Panc1 (cell line): ENCODE data around the gene ECHS1.

Source experiments
- CTCF ChIP-seq: fragments of 450-650 bp; IDR thresholded peaks from 2 replicates; pipeline ENCODE4 v1.5.1; 2017; ENCODE audit warnings: mild to moderate bottlenecking
- POLR2AphosphoS5 ChIP-seq: IDR thresholded peaks from 2 replicates; pipeline ENCODE4 v1.6.1; 2012; ENCODE audit warnings: mild to moderate bottlenecking, low read depth, low read length, moderate library complexity
- REST ChIP-seq, 2 experiments: IDR thresholded peaks; 2 replicates each; pipeline ENCODE4 v1.6.1; 2011 to 2012; ENCODE audit warnings: low read depth in 2 of 2, control low read depth in 1 of 2, low read length in 1 of 2, mild to moderate bottlenecking in 1 of 2, moderate library complexity in 1 of 2; ENCODE audit not compliant: insufficient read depth in 1 of 2
- SIN3A ChIP-seq: IDR thresholded peaks from 2 replicates; pipeline ENCODE4 v1.6.1; 2012; ENCODE audit warnings: low read depth, mild to moderate bottlenecking, low read length, moderate library complexity, borderline replicate concordance; ENCODE audit not compliant: insufficient read depth

GRCh38 chr10:133316266-133316665 is 56.9 kb downstream of the ECHS1 start:
- TF ChIP-seq CTCF, result no peak
- no peak for TF ChIP-seq SIN3A
- TF ChIP-seq POLR2AphosphoS5, result no peak
- TF ChIP-seq REST (IDR thresholded peaks at IDR 0.05; ENCODE audit: insufficient read depth in 1 of 2, low read depth in 2 of 2, low read length in 1 of 2), result no peak
